B cell (primary cell): Measurements from ENCODE around the gene TWIST2. TPM values are rescaled to one million over a fixed set of nuclear protein-coding genes. Genes with fewer than 3 reads are reported as not detected.

ENCODE experiments used
- ATAC-seq: fragments of 200-7000 bp; cut with Tn5 transposase; one replicate; pipeline ENCODE4 v1.10.0; 2021; ENCODE audit warnings: low read depth, mild to moderate bottlenecking, moderate number of reproducible peaks, moderate library complexity
- CTCF ChIA-PET: fragments of 350-600 bp; sonication (Branson Sonifier 250); formaldehyde crosslinking; loops from one replicate; lab custom pipeline; 2021; ENCODE audit warnings: antibody characterized with exemption, inconsistent platforms; lab: Charles Lee
- POLR2A ChIA-PET: fragments of 350-600 bp; sonication (Branson Sonifier 250); formaldehyde crosslinking; loops from one replicate; lab custom pipeline; 2021; ENCODE audit warnings: antibody characterized with exemption; lab: Charles Lee
- DNase-seq: peaks from one replicate; pipeline ENCODE4 v3.0.0; 2013
- H2AFZ ChIP-seq: 2 replicates; pipeline ENCODE4 v1.6.1; 2012; ENCODE audit warnings: mild to moderate bottlenecking, low read depth, low read length; ENCODE audit not compliant: insufficient read depth, poor library complexity, severe bottlenecking
- H3K27ac ChIP-seq, 2 donors: 1 replicate in 1 of 2; 2 replicates in 1 of 2; pipeline ENCODE4 v1.5.1; 2012 to 2013; ENCODE audit warnings: low read length in 2 of 2, mild to moderate bottlenecking in 2 of 2, moderate library complexity in 1 of 2
- H3K27me3 ChIP-seq, 4 experiments: fragments of 200-600 bp in 1 of 4; sonication (generic) in 1 of 4; replicated peaks in 1 of 4; 1 replicate in 2 of 4; 2 replicates in 2 of 4; pipeline versions ENCODE4 v1.6.1 to v1.7.0; 2013 to 2016; ENCODE audit warnings: low read length in 3 of 4, mild to moderate bottlenecking in 2 of 4, mixed read lengths in 1 of 4, moderate library complexity in 1 of 4; ENCODE audit not compliant: insufficient read depth in 4 of 4, control insufficient read depth in 3 of 4; ENCODE audit errors: control extremely low read depth in 1 of 4
- H3K36me3 ChIP-seq, 2 experiments: replicated peaks in 1 of 2; 1 replicate in 1 of 2; 2 replicates in 1 of 2; pipeline versions ENCODE4 v1.6.1 to v1.7.1; 2013; ENCODE audit warnings: low read length in 1 of 2; ENCODE audit not compliant: insufficient read depth in 2 of 2, control insufficient read depth in 1 of 2; ENCODE audit errors: control extremely low read depth in 1 of 2, extremely low read depth in 1 of 2
- H3K4me1 ChIP-seq, 2 donors: fragments of 200-600 bp in 1 of 2; sonication (generic) in 1 of 2; 1 replicate in 1 of 2; 2 replicates in 1 of 2; pipeline versions ENCODE4 v1.5.1 to v1.6.1; 2013 to 2017; ENCODE audit warnings: low read length in 2 of 2; ENCODE audit not compliant: control insufficient read depth in 2 of 2, insufficient read depth in 2 of 2
- H3K4me2 ChIP-seq: replicated peaks from 2 replicates; pipeline ENCODE3; 2012; ENCODE audit warnings: mild to moderate bottlenecking, low read depth, low read length; ENCODE audit not compliant: poor library complexity, severe bottlenecking
- H3K4me3 ChIP-seq, 5 experiments: fragments of 200-600 bp in 1 of 5; sonication (generic) in 1 of 5; 1 replicate in 3 of 5; 2 replicates in 2 of 5; pipeline versions ENCODE4 v1.5.1 to v1.7.0; 2011 to 2016; ENCODE audit warnings: low read length in 4 of 5, mild to moderate bottlenecking in 4 of 5, low read depth in 2 of 5, control low read depth in 1 of 5, moderate library complexity in 1 of 5; ENCODE audit not compliant: insufficient read depth in 1 of 5; ENCODE audit errors: control extremely low read depth in 1 of 5, extremely low read depth in 1 of 5
- H3K79me2 ChIP-seq: fragments of 200-600 bp; sonication (generic); one replicate; pipeline ENCODE4 v1.6.0; 2016; ENCODE audit warnings: low read length; ENCODE audit not compliant: control insufficient read depth, insufficient read depth
- H3K9ac ChIP-seq: fragments of 200-600 bp; sonication (generic); 2 replicates; pipeline ENCODE4 v1.6.1; 2017; ENCODE audit warnings: mild to moderate bottlenecking, low read length, moderate library complexity
- H3K9me3 ChIP-seq, 3 donors: one replicate each; pipeline versions ENCODE4 v1.6.1 to v1.7.1; 2013; ENCODE audit warnings: low read length in 2 of 3; ENCODE audit not compliant: control insufficient read depth in 2 of 3, insufficient read depth in 1 of 3; ENCODE audit errors: control extremely low read depth in 1 of 3
- H4K20me1 ChIP-seq: 2 replicates; pipeline ENCODE4 v1.6.0; 2012; ENCODE audit warnings: mild to moderate bottlenecking, low read length; ENCODE audit not compliant: insufficient read depth, control insufficient read depth, poor library complexity, severe bottlenecking
- H3K27ac Mint-ChIP-seq: one replicate; pipeline ENCODE4 v1.8.0; 2021; ENCODE audit warnings: mixed read lengths
- H3K27me3 Mint-ChIP-seq: one replicate; pipeline ENCODE4 v1.8.0; 2021; ENCODE audit warnings: mixed read lengths
- H3K4me1 Mint-ChIP-seq: one replicate; pipeline ENCODE4 v1.8.0; 2021; ENCODE audit warnings: mixed read lengths
- H3K4me3 Mint-ChIP-seq: one replicate; pipeline ENCODE4 v1.8.0; 2021; ENCODE audit warnings: mixed read lengths
- H3K9me3 Mint-ChIP-seq: one replicate; pipeline ENCODE4 v1.8.0; 2022; ENCODE audit warnings: mixed read lengths; ENCODE audit not compliant: insufficient read depth
- CTCF ChIP-seq: fragments of 200-600 bp; IDR thresholded peaks from one replicate; pipeline ENCODE4 v1.8.0; 2022; ENCODE audit warnings: antibody characterized with exemption, mild to moderate bottlenecking
- EZH2 ChIP-seq: IDR thresholded peaks from 2 replicates; pipeline ENCODE4 v1.6.1; 2012; ENCODE audit warnings: borderline replicate concordance, low read depth, mild to moderate bottlenecking, moderate library complexity, low read length; ENCODE audit not compliant: insufficient read depth, poor library complexity, severe bottlenecking
- WGBS: methylation state at CpG from one replicate; pipeline ENCODE4 v1.1.5; 2013; ENCODE audit warnings: missing lambda C conversion rate; ENCODE audit not compliant: insufficient coverage; 5-methylcytosine and 5-hydroxymethylcytosine counted together
- intact Hi-C: fragments of 100-400 bp; cut with micrococcal nuclease; formaldehyde crosslinking; loops from one replicate; pipeline ENCODE4 v1.10.0; 2022
- polyA plus RNA-seq: library from polyadenylated mRNA; depleted of rRNA; stranded (reverse); fragments of >200 nt; gene quantifications from 2 replicates; pipeline ENCODE4 v1.2.3, GENCODE V29; 2012
- total RNA-seq, 2 donors: library from RNA; stranded (reverse); fragments of 120-200 nt in 1 of 2; gene quantifications; 1 replicate in 1 of 2; 2 replicates in 1 of 2; pipeline versions ENCODE4 v1.2.3 to v1.2.4, GENCODE V29; 2013 to 2022

TWIST2 gene
- total and polyA plus RNA-seq, 2 donors (not counting 1 experiment from before 2014, with no cell fraction given): 0.07 TPM; not detected in 1

- H3K4me3 Mint-ChIP-seq: no peak overlapping the region
- ATAC-seq (no peak), DNase-seq (no peak)
- Histone ChIP-seq H3K9ac (no peak overlapping the region), H3K4me1 (no peaks in the 10 kb centered on the region), H3K4me2 (no peak overlapping the region), H3K4me3 (no peak overlapping the region), H3K79me2 (no peaks in the 10 kb centered on the region), H3K36me3 (no peaks in the 10 kb centered on the region), H3K9me3 (peaks cover 0 to 18% (median 0%) of the 10 kb centered on the region in 3 donors), H2AFZ (no peak overlapping the region), H3K27ac (no peak overlapping the region), H3K27me3 (no peaks in the 10 kb centered on the region), H4K20me1 (no peaks in the 10 kb centered on the region)
- POLR2A ChIA-PET: no interaction called here
- 94% methylated on average over 8 of the region's 10 CpGs for WGBS
- H3K27me3 Mint-ChIP-seq: peaks cover 3% of the 10 kb centered on the region
- H3K4me1 Mint-ChIP-seq: no peaks in the 10 kb centered on the region
- H3K9me3 Mint-ChIP-seq: no peaks in the 10 kb centered on the region
- H3K27ac Mint-ChIP-seq: no peak overlapping the region
- CTCF ChIA-PET: no interaction called here
- no peak for TF ChIP-seq EZH2
- TF ChIP-seq CTCF: no peak
- intact Hi-C loops: no loop called here
Measured at GRCh38 chr2:238910751-238911351, 63.0 kb downstream of the TWIST2 start.

GRCh38 chr2:238911376-238912227 lies 63.7 kb downstream of the TWIST2 start:
- TF ChIP-seq EZH2 (no peak), CTCF (no peak)
- no peaks in the 10 kb centered on the region for H4K20me1 ChIP-seq
- Mint-ChIP-seq H3K9me3 (no peaks in the 10 kb centered on the region), H3K27me3 (peaks cover 6% of the 10 kb centered on the region), H3K4me1 (no peaks in the 10 kb centered on the region), H3K4me3 (no peak overlapping the region), H3K27ac (no peak overlapping the region)
- POLR2A ChIA-PET: no interaction called here
- CTCF ChIA-PET: no interaction called here
- no peaks in the 10 kb centered on the region for H3K79me2 ChIP-seq
- H3K4me1 ChIP-seq: no peaks in the 10 kb centered on the region
- no peaks in the 10 kb centered on the region for H3K36me3 ChIP-seq
- peaks cover 0 to 16% (median 0%) of the 10 kb centered on the region in 3 donors for H3K9me3 ChIP-seq
- 93% methylated on average over 20 of the region's 21 CpGs for whole genome bisulfite sequencing
- H3K9ac ChIP-seq: no peak overlapping the region
- H3K4me2 ChIP-seq: no peak overlapping the region
- ATAC-seq: no peak
- no peak overlapping the region for H3K4me3 ChIP-seq
- H2AFZ ChIP-seq: no peak overlapping the region
- no peak overlapping the region for H3K27ac ChIP-seq
- intact Hi-C loops: no loop called here
- no peak for DNase-seq
- no peaks in the 10 kb centered on the region for H3K27me3 ChIP-seq
